SKM-1 (cell line): ENCODE measurements around the gene PKLR.

ENCODE experiments used
- DNase-seq: peaks from one replicate; lab custom pipeline; 2025; ENCODE audit not compliant: unreplicated experiment; lab: John Stamatoyannopoulos, UW

Gene PKLR

DNA sequence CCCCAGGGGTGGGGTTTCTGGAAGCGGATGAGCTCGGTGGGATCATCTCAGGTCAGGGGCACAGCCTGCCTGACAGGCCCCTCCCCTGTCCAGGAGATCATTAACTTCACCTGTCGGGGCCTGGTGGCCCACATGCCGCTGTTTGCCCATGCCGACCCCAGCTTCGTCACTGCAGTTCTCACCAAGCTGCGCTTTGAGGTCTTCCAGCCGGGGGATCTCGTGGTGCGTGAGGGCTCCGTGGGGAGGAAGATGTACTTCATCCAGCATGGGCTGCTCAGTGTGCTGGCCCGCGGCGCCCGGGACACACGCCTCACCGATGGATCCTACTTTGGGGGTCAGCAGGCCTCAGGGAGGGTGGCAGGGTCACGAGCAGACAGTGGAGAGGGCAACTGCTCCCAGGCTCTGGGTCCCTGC, 15.6 kb downstream of the PKLR start:
- no peak for DNase-seq

DNA sequence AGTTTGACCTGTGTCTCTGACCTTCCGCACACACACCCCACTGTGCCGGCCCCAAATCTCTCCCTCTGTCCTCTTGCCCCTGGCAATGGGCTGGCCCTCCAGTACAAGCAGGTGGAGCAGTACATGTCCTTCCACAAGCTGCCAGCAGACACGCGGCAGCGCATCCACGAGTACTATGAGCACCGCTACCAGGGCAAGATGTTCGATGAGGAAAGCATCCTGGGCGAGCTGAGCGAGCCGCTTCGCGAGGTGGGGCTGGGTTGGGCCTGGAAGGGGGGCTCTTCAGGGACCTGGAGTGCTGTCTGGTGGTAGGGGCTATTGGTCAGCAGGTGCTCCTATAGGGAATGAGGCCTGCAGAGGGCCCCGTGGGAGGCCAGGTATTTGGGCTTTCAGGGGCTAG, 16.2 kb downstream of the PKLR start:
- DNase-seq = no peak

GRCh38 chr1:155284476-155284875, 16.8 kb downstream of the PKLR start:
- DNase-seq = no peak

DNA sequence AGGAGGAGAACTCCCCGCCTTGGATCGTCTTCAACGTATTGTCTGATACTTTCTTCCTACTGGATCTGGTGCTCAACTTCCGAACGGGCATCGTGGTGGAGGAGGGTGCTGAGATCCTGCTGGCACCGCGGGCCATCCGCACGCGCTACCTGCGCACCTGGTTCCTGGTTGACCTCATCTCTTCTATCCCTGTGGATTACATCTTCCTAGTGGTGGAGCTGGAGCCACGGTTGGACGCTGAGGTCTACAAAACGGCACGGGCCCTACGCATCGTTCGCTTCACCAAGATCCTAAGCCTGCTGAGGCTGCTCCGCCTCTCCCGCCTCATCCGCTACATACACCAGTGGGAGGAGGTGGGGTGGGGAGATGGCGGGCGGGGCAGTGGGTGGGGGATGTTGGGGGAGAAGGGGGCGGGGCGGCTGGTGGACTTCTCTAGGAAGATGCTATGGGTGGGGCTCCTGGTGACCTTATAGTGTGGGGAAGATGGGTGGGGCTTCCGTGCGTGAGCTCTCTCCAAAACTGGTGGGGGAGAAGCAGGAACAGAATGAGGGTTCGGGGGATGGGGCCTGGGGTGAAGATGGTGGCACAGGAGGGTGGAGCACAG, 18.6 kb downstream of the PKLR start:
- DNase-seq = no peak

DNA sequence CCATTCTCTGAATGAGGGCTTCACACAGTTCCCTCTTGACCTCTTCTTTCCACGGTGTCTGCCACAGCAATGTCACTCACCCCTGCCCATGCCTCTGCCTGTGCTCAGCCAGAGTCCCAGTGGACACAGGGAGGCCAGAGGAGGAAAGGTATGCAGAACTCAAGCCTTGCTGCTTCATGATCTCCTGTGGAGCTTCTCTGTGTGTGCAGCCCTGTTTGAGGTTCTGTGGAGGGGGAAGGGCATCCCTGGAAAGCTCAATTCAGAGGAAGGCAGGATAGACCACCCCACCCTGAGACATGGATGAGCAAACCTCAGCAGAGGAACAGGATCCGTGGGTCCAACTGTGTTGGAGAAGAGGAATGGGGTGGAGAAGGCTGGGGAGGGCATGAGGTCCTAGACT, 22.0 kb downstream of the PKLR start:
- DNase-seq = no peak

DNA sequence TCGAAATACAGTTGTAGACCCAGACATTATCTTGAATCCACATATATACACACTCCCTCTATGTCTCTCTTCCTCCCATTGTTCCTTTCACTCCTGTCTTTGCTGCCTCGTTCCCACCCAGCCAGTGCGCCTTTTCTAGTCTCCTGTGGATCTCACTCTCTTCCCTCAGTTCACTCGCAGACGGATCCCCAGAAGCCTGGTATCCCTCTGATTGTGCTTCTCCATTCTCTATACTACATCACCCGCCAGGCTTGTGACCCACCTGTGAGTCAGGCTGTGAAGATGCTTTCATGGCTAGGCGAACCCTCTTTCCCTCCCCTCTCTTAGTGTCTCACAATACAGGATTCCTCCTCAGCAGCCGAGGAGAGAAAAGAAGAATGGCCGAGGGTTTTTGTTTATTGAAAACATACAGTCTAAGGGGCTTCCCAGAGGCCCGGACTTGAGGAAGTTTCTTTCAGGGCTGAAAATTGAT, 22.5 kb downstream of the PKLR start:
- no peak for DNase-seq

- peak; percentile 21 for DNase-seq
Measured at GRCh38 chr1:155277902-155278688, 23.1 kb downstream of the PKLR start.

- peak; percentile 99 for DNase-seq
Measured at GRCh38 chr1:155277070-155277901, 24.0 kb downstream of the PKLR start, which contains the start of gene HCN3. Gene HCN3 (plus strand): TSS chr1:155277463. CDS start chr1:155277591, 128 bp downstream.

GRCh38 chr1:155273343-155274245, 27.6 kb downstream of the PKLR start, which contains the start of gene CLK2:
Gene CLK2 (minus strand): TSS chr1:155273504. CDS start chr1:155270977, 2,527 bp downstream.
- peak; percentile 97 for DNase-seq

DNA sequence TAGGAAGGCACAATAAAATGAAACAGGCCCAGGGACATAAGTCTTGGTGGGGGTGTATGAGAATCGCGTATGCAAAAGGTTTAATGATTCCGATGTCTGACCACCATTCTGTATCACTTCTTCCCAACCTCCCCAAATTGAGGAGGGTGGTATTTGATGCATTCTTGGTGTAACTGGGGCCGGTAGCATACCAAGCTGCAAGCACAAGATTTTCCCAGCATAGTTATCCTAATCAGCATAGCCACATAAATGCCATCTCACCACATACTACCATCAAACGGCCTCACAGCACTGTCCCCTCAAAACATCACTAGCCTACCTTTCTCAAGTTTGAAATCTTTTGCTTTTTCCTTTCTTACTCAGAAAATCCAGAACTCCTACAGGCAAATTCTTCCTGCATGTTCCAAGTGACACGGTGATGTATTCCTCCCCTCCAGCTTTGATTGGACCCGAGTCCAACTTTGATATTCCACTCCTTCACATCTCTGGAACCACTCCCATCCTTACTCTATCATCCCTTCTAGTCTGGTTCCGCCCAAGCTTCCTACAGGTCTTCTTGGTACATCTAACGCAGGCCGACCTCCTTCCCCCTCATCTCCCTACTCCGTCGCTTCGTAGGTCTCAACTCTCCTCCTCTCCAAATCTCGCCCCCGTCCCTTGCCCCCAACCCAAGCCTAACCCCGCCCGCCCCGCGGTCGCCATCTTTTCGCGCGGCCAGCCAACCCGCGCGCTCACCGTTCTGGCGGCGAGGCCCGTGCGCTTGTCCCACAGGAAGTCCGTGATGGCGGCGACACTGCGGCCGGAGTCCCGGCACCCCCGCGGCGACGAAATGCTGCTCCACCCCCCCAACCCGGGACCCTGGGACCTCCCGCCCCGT, 28.5 kb downstream of the PKLR start:
- no peak for DNase-seq

DNA sequence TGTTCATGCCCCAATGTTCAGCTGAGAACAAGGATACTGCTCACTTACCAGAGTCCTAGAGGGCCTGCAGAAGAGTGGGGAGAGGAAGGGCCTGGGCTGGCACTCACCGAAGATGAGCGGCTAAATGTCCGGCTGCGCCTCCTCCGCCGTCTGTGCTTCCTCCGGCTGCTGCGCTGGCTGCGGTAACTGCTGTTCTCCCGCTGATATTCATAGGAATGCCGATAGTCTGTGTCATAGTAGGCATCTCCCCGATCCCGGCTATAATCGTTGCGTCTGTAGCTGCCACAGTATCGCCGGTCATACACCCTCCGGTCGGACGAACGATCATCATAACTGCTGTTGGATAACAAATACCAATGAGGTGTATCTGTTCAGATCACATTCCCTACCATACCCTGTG, 31.9 kb downstream of the PKLR start:
- no peak for DNase-seq

GRCh38 chr1:155268630-155269029, 32.6 kb downstream of the PKLR start:
- no peak for DNase-seq

- DNase-seq = no peak
Measured at GRCh38 chr1:155267373-155267772, 33.9 kb downstream of the PKLR start.

- no peak for DNase-seq
Measured at GRCh38 chr1:155266553-155266952, 34.7 kb downstream of the PKLR start.

- no peak for DNase-seq
Measured at GRCh38 chr1:155263067-155263466, 38.2 kb downstream of the PKLR start.

GRCh38 chr1:155261852-155262673, 39.2 kb downstream of the PKLR start, which contains the start of gene SCAMP3:
Gene SCAMP3 (minus strand): TSS chr1:155262360. CDS start chr1:155262151, 209 bp downstream.
- DNase-seq = peak; percentile 99

GRCh38 chr1:155261493-155261851, 39.8 kb downstream of the PKLR start:
- DNase-seq = no peak

DNA sequence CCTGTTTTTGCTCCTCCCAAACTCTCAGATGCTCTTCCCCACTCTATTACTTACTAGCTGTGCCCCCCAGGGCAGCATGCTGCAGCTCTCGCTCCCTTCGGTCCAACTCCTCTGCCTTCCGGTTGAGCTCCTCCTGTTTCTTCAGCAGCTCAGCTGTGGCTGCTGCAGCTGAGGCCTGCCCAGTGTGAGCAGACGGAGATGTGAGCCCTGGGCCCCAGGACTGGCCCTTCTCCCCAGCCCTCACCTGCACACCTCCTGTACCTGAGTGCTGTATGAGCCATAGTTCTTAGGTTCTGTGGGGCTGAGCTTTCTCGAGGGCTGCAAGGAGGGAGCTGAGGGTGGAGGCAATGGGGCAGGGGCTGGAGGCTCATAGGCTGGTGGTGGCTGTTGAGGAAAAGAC, 41.0 kb downstream of the PKLR start:
- no peak for DNase-seq
